ENCODE results near the gene DEPP1.

The DEPP1 gene

GRCh38 chr10:44954042-44954441 is 24.6 kb downstream of the DEPP1 start:
- no peak for DNase-seq (ENCODE audit: low spot score)

GRCh38 chr10:44952779-44953231 is 25.8 kb downstream of the DEPP1 start:
- DNase-seq (ENCODE audit: low spot score) = no peak

DNA sequence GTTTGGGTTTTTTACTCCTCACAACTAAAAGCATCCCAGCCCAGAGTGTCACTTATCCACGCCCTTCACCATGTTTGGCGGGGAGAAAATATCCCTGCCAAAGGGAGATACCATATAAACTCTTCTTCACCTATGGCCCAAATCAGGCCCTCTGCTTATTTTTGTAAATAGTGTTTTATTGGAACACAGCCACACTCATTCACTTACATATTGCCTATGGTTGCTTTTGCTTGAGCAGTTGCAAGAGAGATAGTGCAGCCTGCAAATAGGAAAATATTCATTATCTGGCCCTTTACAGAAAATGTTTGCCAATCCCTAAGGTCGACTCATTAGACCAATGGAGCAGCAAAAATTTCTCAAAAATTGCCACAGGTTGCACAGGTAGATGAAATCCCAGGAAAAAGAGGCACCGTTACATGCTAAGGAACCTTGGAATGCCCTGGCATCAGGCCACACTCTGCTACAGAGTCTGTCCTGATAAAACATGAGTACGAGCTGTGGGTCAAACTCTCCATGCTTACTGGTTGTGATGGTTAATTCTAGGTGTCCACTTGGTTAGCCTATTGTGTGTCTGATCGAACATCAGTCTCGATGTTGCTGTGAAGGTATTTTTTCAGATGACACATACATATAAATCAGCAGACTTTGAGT is 26.9 kb downstream of the DEPP1 start:
- no peak for DNase-seq (ENCODE audit: low spot score)

- no peak for DNase-seq (ENCODE audit: low spot score)
These were observed 28.0 kb downstream of the DEPP1 start for GRCh38 chr10:44950326-44951225.

GRCh38 chr10:44949915-44950314 is 28.7 kb downstream of the DEPP1 start:
- no peak for DNase-seq (ENCODE audit: low spot score)

DNA sequence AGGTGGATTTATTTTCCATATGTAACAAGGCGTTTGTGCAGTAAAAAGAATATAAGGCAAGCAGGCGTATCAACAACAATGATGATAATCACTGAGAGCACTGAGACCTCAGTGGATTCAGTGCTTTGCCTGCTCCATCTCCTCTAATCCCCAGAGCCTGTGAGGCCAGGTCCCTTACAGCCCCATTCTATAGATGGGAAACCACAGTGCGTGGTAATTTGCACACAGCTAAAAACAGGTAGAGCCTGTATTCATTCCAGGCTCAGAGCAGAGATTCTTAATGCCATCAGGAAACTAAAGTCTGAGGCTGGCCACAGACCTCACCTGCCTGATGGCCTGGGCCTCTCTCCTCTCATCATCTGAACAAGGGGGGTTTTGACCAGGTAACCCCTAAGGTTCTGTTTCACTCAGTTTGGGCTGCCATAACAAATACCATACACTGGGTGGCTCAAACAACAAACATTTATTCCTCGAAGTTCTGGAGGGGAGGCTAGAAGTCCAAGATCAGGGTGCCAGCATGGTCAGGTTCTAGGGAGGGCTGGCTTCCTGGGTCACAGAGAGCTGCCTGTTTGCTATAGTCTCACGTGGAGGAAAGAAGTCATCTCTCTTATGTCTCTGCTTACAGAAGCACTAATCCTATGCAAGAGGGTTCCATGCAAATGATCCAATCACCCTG is 29.3 kb downstream of the DEPP1 start:
- DNase-seq (ENCODE audit: low spot score) = no peak

- DNase-seq (ENCODE audit: low spot score) = no peak
These were observed 30.0 kb downstream of the DEPP1 start for GRCh38 chr10:44948642-44949041.

GRCh38 chr10:44947371-44948152 is 31.0 kb downstream of the DEPP1 start:
- DNase-seq (ENCODE audit: low spot score) = no peak

DNA sequence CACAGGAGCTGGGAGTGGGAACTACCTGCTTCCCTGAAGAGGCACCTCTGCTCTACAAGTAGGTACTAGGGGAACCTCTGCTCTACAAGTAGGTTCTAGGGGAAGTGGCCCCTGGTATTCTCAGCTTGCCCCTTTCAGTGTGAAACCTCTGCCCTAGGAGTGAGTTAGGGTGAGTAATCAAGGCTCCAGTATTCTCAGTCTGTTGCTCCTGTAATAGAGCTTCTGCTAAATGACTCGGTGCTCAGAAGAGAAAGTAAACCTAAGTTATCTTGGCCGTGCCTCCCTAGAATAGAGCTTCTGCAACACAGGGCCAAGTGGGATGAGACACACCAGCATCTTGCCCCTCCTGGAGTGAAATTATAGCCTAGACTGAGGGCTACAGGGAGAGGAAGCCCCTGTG is 32.4 kb downstream of the DEPP1 start:
- DNase-seq (ENCODE audit: low spot score) = no peak

DNA sequence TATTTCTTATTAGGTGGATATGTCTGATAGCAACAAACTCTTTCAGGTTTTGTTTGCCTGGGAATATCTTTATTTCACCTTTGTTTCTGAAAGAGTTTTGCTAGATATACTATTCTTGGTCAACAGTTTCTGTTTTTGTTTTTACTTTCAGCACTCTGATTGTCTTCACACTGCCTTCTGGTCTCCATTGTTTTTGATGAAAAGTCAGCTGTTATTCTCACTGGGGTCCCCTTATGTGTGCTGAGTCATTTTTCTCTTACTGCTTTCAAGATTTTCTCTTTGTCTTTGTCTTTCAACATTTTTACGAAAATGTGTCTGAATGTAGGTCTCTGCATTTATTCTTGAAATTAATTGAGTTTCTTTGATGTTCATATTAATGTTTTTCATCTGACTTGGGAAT is 34.3 kb downstream of the DEPP1 start:
- no peak for DNase-seq (ENCODE audit: low spot score)

GRCh38 chr10:44939691-44940401 is 38.8 kb downstream of the DEPP1 start:
- no peak for DNase-seq (ENCODE audit: low spot score)

GRCh38 chr10:44938956-44939355 is 39.7 kb downstream of the DEPP1 start:
- DNase-seq (ENCODE audit: low spot score) = no peak

DNA sequence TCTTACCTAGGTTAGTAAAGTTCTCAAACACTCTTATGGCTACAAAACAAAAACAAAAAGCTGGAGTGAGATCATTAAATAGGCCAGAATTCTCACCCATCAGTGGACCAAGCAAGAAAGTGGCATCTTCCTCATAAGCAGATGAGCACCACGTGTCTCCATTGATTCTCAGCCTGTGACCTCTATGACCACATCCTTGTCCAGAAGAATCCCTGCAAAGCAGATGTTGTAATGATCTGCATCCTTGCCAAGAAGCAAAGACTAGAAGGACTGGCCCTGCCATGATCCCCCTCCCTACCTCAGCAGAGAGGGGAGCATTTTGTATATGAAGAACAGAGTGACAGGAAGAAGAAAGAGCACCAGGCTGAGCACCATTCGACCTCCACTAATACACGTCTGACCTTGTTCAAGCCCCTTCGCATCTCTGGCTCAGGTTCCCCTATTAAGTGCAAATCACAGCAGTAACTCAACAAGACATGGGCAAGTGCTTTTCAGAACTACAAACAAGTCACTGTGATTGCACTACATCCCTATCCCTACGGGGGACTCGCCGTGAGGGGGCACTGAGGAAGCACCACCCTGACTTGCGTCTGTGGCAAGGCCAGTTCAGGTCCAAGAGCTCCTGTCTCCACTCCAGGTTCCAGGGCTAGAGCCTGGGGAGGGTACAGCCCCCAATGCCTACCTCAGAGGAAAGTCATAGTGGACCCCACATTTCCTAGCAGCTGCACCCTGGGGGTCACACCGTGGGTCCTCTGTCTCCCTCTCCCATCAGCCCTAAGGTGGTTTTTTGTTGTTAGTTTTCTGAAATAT is 41.2 kb downstream of the DEPP1 start:
- DNase-seq (ENCODE audit: low spot score) = peak; percentile 68

DNA sequence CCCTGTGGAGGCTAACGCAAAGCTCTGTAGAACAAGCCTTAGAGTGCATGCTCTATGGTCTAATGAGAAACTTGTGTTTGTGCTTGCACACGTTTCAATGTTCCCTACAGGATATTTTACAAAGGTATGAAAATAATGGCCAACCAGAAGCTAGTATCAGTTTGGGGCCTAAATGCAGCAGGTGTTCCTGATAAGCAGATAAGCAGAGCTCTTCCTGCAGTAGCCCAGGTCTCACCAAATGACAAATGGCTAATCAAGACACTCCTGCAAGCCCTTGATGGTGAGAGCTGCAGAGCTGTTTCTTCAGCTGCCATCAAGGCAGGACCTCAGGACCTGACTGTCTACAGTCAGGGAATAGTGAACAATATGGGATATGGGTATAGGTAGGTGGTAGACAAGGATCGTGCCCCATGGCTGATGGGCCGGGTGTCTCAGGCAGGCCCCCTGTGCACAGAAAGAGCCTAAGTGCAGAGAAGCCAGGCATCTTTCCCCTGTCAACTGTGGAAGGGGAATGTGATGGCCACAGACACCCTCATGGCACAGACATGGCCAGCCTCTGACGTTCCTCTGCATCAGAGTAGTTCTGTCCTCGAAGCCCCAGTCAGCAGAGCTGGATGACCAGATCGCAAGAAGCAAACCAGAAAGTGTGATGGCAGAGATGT is 42.2 kb downstream of the DEPP1 start:
- no peak for DNase-seq (ENCODE audit: low spot score)

DNA sequence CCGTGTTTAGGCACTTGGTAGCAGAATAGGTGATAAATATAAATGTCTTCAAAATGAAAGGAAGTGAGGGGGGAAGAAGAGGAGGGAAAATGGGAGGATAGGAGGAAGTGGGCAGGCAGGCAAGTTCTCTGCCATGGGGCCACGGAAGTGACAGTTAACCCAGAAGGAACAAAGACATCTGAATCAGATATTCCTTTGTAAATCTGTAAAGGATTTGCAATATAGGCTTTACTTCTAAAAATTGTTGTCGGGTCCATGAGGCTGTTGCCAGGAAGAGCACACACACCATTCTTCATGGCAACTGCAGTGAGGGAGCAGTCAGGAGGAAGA is 42.7 kb downstream of the DEPP1 start:
- DNase-seq (ENCODE audit: low spot score) = no peak

DNA sequence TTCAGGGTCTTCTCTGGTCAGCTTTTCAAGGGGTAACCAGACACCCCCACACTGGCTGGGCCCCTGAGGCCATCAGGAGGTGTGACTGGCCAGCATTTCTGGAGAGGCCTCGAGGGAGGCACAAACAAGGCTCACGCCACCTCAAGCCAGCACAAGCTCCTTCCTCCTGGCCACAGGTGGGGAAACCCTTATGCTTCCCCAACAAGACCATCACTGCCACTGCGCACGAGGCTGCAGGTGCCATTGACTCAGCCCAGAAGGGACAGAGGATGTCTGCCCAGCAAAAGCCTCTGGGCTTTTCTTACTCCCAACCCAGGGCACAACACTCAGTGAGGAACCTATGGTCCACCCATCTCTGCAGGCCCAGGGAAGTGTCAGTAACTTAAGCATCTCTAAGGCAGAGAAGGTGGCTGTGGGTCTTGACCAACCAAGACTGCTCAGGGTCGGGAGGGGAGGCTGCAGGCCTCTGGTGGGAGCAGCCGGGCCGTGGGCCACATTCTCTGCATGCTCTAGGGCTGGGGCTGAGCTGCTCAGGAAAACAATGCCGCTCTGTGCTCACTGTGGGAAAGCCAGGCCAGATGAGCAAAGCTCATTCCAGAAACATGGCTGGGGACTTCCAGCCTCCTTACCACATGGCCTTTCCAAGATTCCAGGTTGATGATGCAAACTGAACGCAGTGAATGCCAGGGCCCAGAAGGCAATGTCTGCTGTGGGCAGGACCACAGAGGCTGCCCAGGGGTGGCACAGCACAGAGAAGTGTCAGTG is 43.2 kb downstream of the DEPP1 start:
- DNase-seq (ENCODE audit: low spot score) = peak; percentile 94

GRCh38 chr10:44934416-44935200 is 44.0 kb downstream of the DEPP1 start:
- no peak for DNase-seq (ENCODE audit: low spot score)
